ENCODE results near the gene FBXW12.

- TF ChIP-seq CTCF (IDR thresholded peaks at IDR 0.05; ENCODE audit: low read depth, low read length) (no peak), EZH2phosphoT487 (IDR thresholded peaks at IDR 0.05; ENCODE audit: low read depth) (no peak)
These were observed 18.0 kb upstream of the FBXW12 start for GRCh38 chr3:48353987-48354386.

Data from OCI-LY3 (cell line).